Esophagus muscularis mucosa (tissue), 4 donors: ENCODE results near the gene RGS12. TPM values are rescaled to one million over a fixed set of nuclear protein-coding genes. Genes with fewer than 3 reads are reported as not detected.

Experiments used
- DNase-seq: peaks from one replicate; pipeline ENCODE4 v3.0.0-alpha.2; 2017; ENCODE audit errors: extremely low spot score
- H3K27ac ChIP-seq, 4 donors: fragments of 200-600 bp; sonication (generic); replicated peaks in 1 of 4; 1 replicate in 3 of 4; 2 replicates in 1 of 4; pipeline ENCODE4 v1.5.1; 2016 to 2019; ENCODE audit warnings: mild to moderate bottlenecking in 1 of 4
- H3K27me3 ChIP-seq, 4 donors: fragments of 200-600 bp; sonication (generic); one replicate each; pipeline versions ENCODE4 v1.5.1 to v1.6.0; 2016 to 2019
- H3K36me3 ChIP-seq, 4 donors: fragments of 200-600 bp; sonication (generic); one replicate each; pipeline ENCODE4 v1.5.1; 2016 to 2019
- H3K4me1 ChIP-seq, 4 donors: fragments of 200-600 bp; sonication (generic); one replicate each; pipeline ENCODE4 v1.5.1; 2016 to 2019
- H3K4me3 ChIP-seq, 4 donors: fragments of 200-600 bp; sonication (generic); 1 replicate in 2 of 4; 2 replicates in 2 of 4; pipeline ENCODE4 v1.5.1; 2016 to 2019; ENCODE audit warnings: mild to moderate bottlenecking in 4 of 4, moderate library complexity in 1 of 4
- H3K9me3 ChIP-seq, 4 donors: fragments of 200-600 bp; sonication (generic); 1 replicate in 3 of 4; 2 replicates in 1 of 4; pipeline ENCODE4 v1.5.1; 2016 to 2019
- CTCF ChIP-seq, 3 experiments: fragments of 200-600 bp in 2 of 3; fragments of 450-650 bp in 1 of 3; sonication (generic) in 2 of 3; IDR thresholded peaks; one replicate each; pipeline ENCODE4 v1.5.1; 2017 to 2019; ENCODE audit warnings: antibody characterized with exemption in 3 of 3, mild to moderate bottlenecking in 2 of 3, moderate library complexity in 1 of 3
- EP300 ChIP-seq: sonication (generic); formaldehyde crosslinking; IDR thresholded peaks from one replicate; pipeline ENCODE4 v1.6.1; 2017; ENCODE audit warnings: antibody characterized with exemption
- POLR2A ChIP-seq: fragments of 450-650 bp; IDR thresholded peaks from one replicate; pipeline ENCODE4 v1.6.1; 2017; ENCODE audit warnings: antibody characterized with exemption, moderate library complexity, mild to moderate bottlenecking, low read depth
- POLR2AphosphoS5 ChIP-seq, 2 donors: sonication (generic); formaldehyde crosslinking; IDR thresholded peaks; one replicate each; pipeline ENCODE4 v1.6.1; 2017; ENCODE audit warnings: antibody characterized with exemption in 2 of 2
- WGBS: methylation state at CpG from one replicate; pipeline ENCODE4 v1.1.5; 2018; 5-methylcytosine and 5-hydroxymethylcytosine counted together
- intact Hi-C: fragments of 100-400 bp; cut with DNase I; formaldehyde crosslinking; loops from one replicate; pipeline ENCODE4 v1.15.1; 2023
- total RNA-seq, 4 donors: library from RNA; depleted of rRNA; stranded (reverse); fragments of >200 nt; gene quantifications; one replicate each; pipeline versions ENCODE4 v1.1.0 to v1.2.1, GENCODE V29; 2016

Gene RGS12
- total RNA-seq, 4 donors from 2014 or later: 16.2 to 23.0 (median 19.2) TPM

GRCh38 chr4:3310301-3311094, 17.7 kb downstream of the RGS12 start:
- no peaks in the 10 kb centered on the region for H3K27me3 ChIP-seq
- no peaks in the 10 kb centered on the region for H3K9me3 ChIP-seq
- intact Hi-C loops: no loop called here
- H3K4me3 ChIP-seq: no peak overlapping the region
- TF ChIP-seq POLR2A: no peak
- TF ChIP-seq POLR2AphosphoS5 (IDR thresholded peaks at IDR 0.05): no peak
- TF ChIP-seq CTCF (IDR thresholded peaks at IDR 0.05): no peak
- TF ChIP-seq EP300: no peak
- no peaks in the 10 kb centered on the region for H3K36me3 ChIP-seq
- H3K27ac ChIP-seq: no peak overlapping the region
- H3K4me1 ChIP-seq: peaks cover 9 to 39% (median 21%) of the 10 kb centered on the region in 4 donors
- no peak for DNase-seq
- 90% methylated on average over 16 of the region's 21 CpGs for WGBS

- no peak for DNase-seq
- Histone ChIP-seq H3K36me3 (peaks cover 0 to 1% (median 0%) of the 10 kb centered on the region in 4 donors), H3K4me1 (peaks cover 4 to 34% (median 16%) of the 10 kb centered on the region in 4 donors), H3K9me3 (no peaks in the 10 kb centered on the region), H3K4me3 (no peak overlapping the region), H3K27me3 (no peaks in the 10 kb centered on the region), H3K27ac (no peak overlapping the region)
- intact Hi-C loops: no loop called here
- no peak for TF ChIP-seq POLR2AphosphoS5 (IDR thresholded peaks at IDR 0.05)
- TF ChIP-seq EP300: no peak
- whole genome bisulfite sequencing: 89% methylated on average over 13 of the region's 13 CpGs
Measured at GRCh38 chr4:3311095-3311372, 18.2 kb downstream of the RGS12 start.

GRCh38 chr4:3311489-3312171, 18.8 kb downstream of the RGS12 start:
- Histone ChIP-seq H3K36me3 (peaks cover 0 to 7% (median 3%) of the 10 kb centered on the region in 4 donors), H3K27ac (no peak overlapping the region), H3K4me1 (peaks cover 0 to 28% (median 10%) of the 10 kb centered on the region in 4 donors), H3K4me3 (no peak overlapping the region), H3K27me3 (no peaks in the 10 kb centered on the region), H3K9me3 (no peaks in the 10 kb centered on the region)
- WGBS: 93% methylated on average over 13 of the region's 13 CpGs
- intact Hi-C loops: no loop called here
- TF ChIP-seq POLR2AphosphoS5 (IDR thresholded peaks at IDR 0.05): no peak
- no peak for TF ChIP-seq POLR2A
- no peak for DNase-seq

GRCh38 chr4:3312362-3312761, 19.5 kb downstream of the RGS12 start:
- H3K4me3 ChIP-seq: no peak overlapping the region
- no peaks in the 10 kb centered on the region for H3K9me3 ChIP-seq
- no peak overlapping the region for H3K27ac ChIP-seq
- H3K36me3 ChIP-seq: peaks cover 0 to 14% (median 10%) of the 10 kb centered on the region in 4 donors
- H3K4me1 ChIP-seq: peaks cover 0 to 22% (median 9%) of the 10 kb centered on the region in 4 donors
- intact Hi-C loops: no loop called here
- WGBS: 81% methylated on average over 6 of the region's 8 CpGs
- H3K27me3 ChIP-seq: no peaks in the 10 kb centered on the region
- TF ChIP-seq CTCF (IDR thresholded peaks at IDR 0.05): no peak
- no peak for TF ChIP-seq EP300
- no peak for TF ChIP-seq POLR2A
- TF ChIP-seq POLR2AphosphoS5 (IDR thresholded peaks at IDR 0.05): no peak
- DNase-seq: no peak

- H3K4me3 ChIP-seq: no peak overlapping the region
- WGBS: 86% methylated on average over 9 of the region's 9 CpGs
- no peak overlapping the region for H3K27ac ChIP-seq
- H3K36me3 ChIP-seq: peaks cover 0 to 22% (median 18%) of the 10 kb centered on the region in 4 donors
- H3K27me3 ChIP-seq: no peaks in the 10 kb centered on the region
- peaks cover 0 to 15% (median 7%) of the 10 kb centered on the region in 4 donors for H3K4me1 ChIP-seq
- TF ChIP-seq POLR2AphosphoS5 (IDR thresholded peaks at IDR 0.05): no peak
- no peak for TF ChIP-seq CTCF (IDR thresholded peaks at IDR 0.05)
- TF ChIP-seq EP300: no peak
- TF ChIP-seq POLR2A: no peak
- no peak for DNase-seq
- H3K9me3 ChIP-seq: no peaks in the 10 kb centered on the region
- intact Hi-C loops: no loop called here
Measured at GRCh38 chr4:3313139-3313538, 20.3 kb downstream of the RGS12 start.
